Activated naive CD4-positive, alpha-beta T cell (primary cell): ENCODE data around the gene HOXB4.

Experiments used
- DNase-seq, 4 experiments: peaks; one replicate each; lab custom pipeline; 2025; lab: John Stamatoyannopoulos, UW

HOXB4 gene

DNA sequence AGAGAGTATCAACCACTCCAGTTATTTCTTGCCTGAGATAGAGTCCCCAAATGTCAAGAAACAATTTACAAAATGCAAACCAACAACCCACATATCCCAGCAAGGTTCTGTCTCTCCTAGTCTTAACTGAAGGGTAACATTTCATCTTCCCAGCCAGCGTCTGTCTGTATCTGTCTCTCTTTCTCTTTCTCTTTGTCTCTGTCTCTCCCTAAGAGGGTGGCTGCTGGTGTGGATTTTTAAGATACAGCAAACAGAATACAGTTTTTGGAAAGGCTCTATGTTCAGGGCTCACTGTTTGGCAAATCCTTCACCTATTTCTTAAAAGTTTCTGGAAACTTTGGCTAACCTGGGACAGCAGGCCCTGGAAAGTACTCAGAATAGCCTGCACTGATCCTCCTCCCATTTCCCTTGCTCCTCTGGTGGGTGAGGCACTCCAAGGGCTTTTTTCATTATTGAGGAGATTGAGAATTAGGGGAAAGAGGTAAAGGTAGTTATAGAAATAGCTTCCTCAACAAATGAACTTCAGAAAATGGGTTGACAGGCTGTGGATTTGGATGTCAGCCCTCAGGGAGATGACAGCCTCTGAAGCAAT lies 6.2 kb downstream of the HOXB4 start:
- DNase-seq: no peak

- DNase-seq: no peak
Measured at GRCh38 chr17:48571024-48571818, 6.9 kb downstream of the HOXB4 start.

GRCh38 chr17:48570325-48571023 lies 7.7 kb downstream of the HOXB4 start:
- no peak for DNase-seq

GRCh38 chr17:48569674-48570324 lies 8.4 kb downstream of the HOXB4 start:
- DNase-seq: no peak

DNA sequence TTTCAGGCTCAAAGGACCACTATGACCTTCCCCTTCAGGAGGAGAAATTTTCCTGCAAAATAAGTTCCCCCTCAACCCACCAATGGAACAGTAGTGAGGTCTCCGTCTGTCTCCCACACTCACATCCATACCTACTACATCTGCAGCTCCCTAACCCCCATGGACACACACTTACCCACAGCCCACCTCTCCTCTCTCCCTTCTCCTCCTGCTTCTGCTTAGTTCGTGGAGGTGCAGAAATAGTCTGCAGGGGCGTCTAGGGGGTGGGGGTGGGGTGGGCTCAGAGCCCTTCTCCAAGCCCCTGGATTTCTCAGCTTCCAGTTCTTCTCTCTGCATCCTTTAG lies 8.9 kb downstream of the HOXB4 start:
- DNase-seq: no peak

GRCh38 chr17:48568499-48569239 lies 9.5 kb downstream of the HOXB4 start:
- no peak for DNase-seq

- no peak for DNase-seq
Measured at GRCh38 chr17:48567646-48568354, 10.3 kb downstream of the HOXB4 start.

GRCh38 chr17:48567209-48567608 lies 10.9 kb downstream of the HOXB4 start:
- DNase-seq: no peak

- DNase-seq: no peak
Measured at GRCh38 chr17:48566717-48567116, 11.4 kb downstream of the HOXB4 start.

DNA sequence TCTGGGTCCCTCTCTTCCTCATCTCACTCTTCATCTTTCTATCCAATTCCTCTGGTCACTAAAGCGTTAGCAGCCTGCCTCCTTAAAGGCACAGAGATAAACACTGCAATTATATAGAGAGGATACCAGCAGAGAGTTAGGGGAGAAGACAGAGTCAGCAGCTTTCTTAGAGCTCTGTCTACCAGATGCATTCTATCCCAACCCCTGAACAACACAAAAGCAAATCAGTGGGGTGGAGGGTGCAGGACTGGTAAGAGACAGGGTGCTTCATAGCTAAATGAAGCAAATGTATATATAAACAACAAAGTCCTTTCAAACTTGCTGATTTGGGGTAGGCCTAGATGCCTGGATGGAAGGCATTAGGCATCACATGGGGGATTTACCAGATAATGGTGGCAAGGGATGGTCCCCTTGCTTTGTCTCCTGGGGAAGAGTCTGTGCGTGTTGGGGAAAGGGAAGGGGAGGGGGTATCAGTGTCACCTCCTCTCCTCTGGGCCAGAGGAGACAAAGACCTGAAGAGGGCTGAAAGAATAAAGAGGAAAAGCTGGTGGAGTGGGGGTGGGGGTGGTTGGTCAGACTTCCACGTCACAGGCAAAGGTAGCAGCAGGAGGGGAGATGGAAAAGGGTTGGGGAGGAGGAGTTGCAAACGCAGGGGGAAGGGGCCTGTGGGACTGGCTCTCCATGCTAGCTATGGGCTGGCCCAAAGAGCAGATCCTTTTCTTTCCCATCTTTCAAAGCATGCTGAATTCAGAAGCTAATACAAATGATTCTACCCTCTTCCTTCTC lies 12.0 kb downstream of the HOXB4 start:
- no peak for DNase-seq

GRCh38 chr17:48565022-48565554 lies 13.1 kb downstream of the HOXB4 start:
- no peak for DNase-seq

DNA sequence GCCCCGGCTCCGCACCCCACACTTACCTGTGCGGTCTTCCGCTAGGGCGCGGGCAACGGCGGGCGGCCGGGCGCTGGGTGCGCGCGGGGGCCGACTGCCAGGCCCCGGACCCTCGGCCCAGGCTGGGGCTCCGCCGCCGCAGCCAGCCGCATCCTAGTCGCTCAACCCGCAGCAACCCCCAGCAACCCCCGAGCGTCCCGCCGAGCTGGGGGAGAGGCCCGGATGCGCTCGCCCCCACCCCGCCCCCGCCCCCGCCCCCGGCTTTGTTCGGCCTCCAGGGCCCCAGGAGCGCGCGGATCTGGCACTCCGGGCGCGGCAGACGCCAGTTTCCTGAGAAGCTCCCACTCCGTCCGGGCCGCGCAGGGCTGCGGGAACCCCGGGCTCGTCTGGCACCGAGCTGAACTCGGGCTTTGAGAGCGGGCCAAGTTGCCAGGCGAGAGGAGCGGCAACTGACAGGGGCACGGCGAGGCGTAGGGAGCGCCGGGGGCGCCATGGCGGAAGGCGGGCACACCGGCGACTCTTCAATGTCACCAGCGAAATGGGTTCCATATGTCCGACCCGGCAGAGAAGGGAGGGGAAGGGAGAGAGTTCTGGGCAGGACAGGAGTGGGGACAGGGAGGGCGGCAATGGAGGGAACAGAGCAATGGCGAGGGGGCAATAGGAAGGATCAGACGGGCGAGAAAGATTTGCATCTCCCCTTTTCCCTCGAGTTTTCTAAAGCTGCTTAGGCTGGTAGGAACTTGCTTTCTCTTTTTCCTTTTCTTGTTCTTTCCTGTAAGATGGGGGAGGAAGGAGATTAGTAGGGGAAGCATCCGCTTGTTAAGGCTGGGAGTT lies 13.7 kb downstream of the HOXB4 start:
- no peak for DNase-seq

DNA sequence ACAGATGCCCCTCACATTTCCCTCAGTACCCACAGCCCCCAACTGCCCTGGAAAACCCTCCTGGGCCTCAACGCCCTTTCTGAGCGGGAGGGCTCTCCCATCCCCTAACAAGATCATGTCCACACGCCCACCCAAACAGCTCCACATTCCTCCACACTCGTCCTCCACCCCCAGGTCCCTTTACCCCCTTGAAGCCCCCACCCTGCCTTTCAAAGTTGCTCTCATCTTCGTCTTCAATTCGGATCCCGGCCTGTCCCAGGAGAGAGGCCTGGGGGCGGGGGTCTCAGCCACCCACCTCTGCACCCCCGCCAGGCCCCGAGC lies 14.3 kb downstream of the HOXB4 start:
- DNase-seq: no peak

- DNase-seq: no peak
Measured at GRCh38 chr17:48563385-48563838, 14.7 kb downstream of the HOXB4 start.

- DNase-seq: no peak
Measured at GRCh38 chr17:48562934-48563333, 15.2 kb downstream of the HOXB4 start.

- DNase-seq: no peak
Measured at GRCh38 chr17:48561884-48562810, 16.0 kb downstream of the HOXB4 start.

- DNase-seq: no peak
Measured at GRCh38 chr17:48559840-48560817, 18.0 kb downstream of the HOXB4 start.
